Measurements from ENCODE around the gene RPL7A.
"Not testable (repeated sequence)": the region's sequence is repeated elsewhere in the genome, so short reads cannot be mapped to it uniquely, and the experiment has no call there.

Gene RPL7A

DNA sequence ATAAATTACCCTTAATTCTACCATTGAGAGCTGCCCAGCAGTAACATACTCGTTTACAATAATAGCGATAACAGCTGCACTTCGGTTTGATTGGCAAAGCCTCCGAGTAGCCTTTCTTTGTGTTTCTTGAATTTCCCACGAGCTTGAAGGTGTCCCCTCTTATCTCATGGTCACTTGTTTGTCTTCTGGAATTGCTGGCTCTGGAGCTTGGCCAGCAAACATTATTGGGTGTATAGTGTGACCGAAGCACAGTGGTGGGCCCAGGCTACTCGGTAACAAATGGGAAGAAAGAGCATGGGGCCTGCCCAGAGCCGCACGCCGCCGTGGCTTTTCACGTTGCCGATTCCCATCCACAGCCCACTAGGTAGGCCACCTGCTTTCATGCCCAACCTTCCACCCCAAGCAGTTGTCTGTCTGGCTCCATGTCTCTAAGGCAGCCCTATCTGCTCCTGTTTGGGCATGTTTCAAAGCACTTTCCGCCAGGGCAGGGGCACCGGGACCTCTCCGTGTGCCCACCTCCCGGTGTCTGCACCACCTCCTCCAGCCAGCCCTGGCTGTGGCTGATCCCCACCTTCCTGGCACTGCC is 36.8 kb downstream of the RPL7A start:
- FAIRE-seq (no peak), DNase-seq (ENCODE audit: insufficient read length, low spot score) (no peak)

DNA sequence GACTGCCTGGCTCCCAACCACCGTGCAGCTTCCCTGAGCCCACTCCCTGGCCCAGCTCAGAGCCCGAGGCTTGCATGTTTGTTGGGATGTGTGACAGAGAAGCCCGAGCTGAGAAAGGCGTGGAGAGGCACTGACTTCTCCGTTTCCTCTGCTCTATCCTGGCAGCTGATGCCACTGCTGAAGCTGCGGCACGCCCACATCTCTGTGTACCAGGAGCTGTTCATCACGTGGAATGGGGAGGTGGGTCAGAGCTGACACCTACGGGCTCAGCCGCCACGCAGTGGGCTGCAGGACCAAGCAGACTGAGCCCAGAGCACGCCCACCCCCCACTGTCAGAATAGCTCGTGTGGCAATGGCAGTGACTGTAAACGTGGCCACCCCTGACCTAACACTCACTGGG is 37.4 kb downstream of the RPL7A start:
- FAIRE-seq (no peak), DNase-seq (ENCODE audit: insufficient read length, low spot score) (no peak)

DNA sequence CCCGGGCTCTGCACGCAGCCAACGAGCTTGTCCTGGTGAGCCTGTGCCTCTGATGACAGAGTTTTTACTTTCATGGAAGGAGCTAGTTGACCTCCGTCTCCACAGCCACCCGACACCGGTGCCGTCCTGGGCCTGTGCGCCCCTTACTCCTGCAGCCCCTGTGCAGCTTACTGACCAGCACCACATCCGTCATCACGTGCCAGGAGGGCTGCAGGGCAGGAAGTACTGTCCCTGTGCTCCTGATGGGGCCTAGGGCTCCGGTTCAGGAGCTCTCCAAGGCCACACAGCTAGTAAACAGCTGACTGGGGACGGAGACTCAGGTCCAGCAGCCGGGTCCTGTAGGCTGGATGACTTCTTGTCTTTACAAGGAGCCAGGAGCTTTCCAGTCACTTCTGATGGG is 38.3 kb downstream of the RPL7A start:
- DNase-seq (ENCODE audit: insufficient read length, low spot score): no peak

DNA sequence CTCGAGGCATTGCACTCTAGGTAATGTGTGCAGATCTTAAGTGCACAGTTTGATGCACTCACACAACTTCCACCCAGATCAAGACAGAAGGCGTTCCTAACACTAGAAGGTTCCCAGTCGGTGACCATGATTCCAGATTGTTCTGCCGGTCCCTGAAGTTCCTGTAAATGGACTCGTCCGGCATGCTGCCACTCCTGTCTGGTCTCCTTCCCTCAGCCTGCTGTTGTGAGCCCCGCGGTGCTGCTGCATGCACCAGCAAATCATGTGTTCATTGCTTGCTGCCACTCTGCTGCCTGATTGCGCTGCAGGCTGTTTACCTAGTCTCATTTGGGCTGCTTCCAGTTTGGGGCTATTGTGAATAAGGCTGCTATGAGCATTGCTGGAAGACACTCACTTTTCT is 39.7 kb downstream of the RPL7A start:
- FAIRE-seq (no peak), DNase-seq (ENCODE audit: insufficient read length, low spot score) (no peak)

More for the DNA sequence above, 38.3 kb downstream of the RPL7A start:
- no peak for FAIRE-seq

DNA sequence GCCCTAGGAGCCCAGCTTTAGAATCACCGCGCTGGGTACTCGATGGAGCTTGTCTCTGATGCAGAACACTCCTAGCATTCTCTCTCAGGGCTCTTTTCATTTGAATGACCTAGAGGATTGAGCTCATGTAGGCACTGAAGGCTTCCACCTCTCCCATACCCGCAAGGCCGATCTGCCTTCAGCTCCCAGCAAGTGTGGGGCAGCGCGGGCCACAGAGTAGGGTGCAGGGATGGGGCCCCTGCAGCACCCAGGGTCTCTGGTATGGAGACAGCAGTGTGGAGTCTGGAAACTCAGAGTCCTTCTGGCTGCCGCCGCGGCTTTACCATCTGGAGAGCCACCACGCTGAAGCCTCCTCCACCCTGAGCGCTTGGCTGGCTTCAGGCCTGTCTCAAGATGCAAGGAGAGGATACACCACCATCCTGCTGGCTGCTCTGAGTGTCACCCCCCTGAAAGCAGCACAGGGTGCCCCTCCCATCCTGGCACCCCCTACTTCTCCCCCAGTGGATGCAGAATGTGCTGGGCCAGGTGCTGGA is 41.1 kb downstream of the RPL7A start:
- no peak for DNase-seq (ENCODE audit: insufficient read length, low spot score)
- FAIRE-seq: no peak

DNA sequence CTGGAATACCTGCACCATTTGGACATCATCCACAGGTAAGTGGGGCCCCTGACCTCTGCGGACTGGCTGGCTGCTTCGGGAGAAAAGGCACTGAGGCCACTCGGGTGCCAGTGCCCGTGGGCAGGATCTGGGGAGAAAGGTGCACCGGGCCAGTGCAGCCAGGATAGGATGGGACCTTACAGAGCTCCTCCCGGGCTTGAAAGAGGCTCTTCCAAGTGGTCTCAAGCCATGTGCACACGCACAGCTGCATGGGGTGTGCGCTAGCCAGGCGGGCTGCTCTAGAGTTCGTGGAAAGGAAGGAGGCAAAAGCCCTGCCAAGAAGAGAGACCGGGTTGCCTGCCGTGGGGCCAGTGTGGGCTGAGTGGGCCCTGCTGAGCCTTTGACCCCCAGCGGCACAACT is 41.5 kb downstream of the RPL7A start:
- DNase-seq (ENCODE audit: insufficient read length, low spot score) (no peak), FAIRE-seq (no peak)

DNA sequence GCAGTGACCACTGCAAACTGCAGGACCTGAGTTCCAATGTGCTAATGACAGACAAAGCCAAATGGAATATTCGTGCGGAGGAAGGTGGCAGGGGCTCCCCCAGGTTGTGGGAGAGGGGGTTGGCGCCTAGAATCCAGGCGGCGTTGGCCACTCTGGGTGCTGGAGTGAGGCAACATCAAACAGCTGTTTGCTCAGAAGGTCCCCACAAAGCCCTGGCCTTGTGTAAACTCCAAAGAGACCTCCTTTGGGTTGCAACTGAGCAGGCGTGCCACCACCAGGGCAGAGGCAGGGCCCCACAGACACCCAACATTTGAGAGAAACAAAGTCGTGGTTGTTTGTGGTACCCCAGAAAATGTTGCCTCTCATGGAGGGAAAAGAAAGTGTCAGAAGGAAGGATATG is 42.7 kb downstream of the RPL7A start:
- no peak for DNase-seq (ENCODE audit: insufficient read length, low spot score)
- FAIRE-seq: no peak

DNA sequence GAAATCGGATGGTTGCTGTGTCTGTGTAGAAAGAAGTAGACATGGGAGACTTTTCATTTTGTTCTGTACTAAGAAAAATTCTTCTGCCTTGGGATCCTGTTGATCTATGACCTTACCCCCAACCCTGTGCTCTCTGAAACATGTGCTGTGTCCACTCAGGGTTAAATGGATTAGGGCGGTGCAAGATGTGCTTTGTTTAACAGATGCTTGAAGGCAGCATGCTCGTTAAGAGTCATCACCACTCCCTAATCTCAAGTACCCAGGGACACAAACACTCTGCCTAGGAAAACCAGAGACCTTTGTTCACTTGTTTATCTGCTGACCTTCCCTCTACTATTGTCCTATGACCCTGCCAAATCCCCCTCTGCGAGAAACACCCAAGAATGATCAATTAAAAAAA is 43.4 kb downstream of the RPL7A start:
- FAIRE-seq; DNase-seq (ENCODE audit: insufficient read length, low spot score): not testable (repeated sequence)

DNA sequence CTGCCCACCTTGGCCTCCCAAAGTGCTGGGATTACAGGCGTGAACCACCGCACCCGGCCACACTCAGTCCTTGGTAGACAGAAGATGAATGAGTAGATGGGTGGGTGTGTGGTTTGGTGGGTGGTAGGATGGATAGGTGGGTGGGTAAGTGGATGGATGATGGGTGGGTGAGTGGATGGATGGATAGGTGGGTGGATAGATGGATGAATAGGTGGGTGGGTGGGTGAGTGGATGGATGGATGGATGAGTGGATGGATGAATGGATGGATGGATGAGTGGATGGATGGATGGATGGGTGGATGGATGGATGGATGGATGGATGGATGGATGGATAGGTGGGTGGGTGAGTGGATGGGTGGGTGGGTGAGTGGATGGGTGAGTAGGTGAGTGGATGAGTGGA is 44.3 kb downstream of the RPL7A start:
- FAIRE-seq; DNase-seq (ENCODE audit: insufficient read length, low spot score): not testable (repeated sequence)

DNA sequence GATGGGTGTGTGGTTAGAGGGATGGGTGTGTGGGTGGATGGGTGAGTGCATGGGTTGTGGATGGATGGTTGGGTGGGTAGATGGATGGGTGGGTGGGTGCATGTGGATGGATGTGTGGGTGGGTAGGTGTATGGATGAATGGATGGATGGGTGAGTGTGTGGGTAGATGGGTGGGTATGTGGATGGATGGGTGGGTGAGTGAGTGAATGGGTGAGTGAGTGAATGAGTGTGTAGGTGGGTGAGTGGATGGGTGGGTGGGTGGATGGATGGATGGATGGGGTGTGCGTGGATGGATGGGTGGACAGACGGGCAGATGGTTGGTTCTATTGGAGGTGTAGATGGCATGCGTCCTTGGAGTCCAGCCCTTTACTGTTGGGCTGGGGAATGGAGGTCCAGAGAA is 45.4 kb downstream of the RPL7A start:
- FAIRE-seq (no peak), DNase-seq (ENCODE audit: insufficient read length, low spot score) (no peak)

DNA sequence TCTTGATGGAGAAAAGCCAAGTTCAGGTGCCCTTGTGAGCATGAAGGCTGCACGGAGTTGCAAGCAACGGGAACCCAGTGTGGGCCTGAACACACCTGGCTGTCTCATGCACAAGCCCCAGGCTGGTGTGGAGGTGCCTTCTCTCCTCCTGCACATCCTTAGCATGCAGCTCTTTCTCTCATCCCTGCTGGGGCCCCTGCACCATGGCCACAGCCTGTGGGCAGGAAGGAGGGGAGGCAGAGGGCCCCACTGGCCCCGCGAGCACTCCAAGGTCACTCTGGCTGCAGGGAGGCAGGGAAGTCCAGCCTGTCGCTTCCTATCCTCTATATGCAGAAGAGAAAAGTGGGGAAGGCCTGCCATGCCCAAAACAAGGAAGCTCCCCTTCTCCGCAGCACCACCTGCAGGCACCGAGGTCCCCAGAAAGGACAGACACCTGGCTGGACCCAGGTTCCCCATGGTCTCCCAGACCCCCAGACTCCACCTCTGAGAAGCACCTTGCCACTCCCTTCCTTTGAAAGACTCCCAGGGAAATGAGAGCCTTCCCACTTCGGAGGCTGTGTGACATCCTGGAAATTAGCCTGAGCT is 46.8 kb downstream of the RPL7A start:
- DNase-seq (ENCODE audit: insufficient read length, low spot score) (no peak), FAIRE-seq (no peak)

DNA sequence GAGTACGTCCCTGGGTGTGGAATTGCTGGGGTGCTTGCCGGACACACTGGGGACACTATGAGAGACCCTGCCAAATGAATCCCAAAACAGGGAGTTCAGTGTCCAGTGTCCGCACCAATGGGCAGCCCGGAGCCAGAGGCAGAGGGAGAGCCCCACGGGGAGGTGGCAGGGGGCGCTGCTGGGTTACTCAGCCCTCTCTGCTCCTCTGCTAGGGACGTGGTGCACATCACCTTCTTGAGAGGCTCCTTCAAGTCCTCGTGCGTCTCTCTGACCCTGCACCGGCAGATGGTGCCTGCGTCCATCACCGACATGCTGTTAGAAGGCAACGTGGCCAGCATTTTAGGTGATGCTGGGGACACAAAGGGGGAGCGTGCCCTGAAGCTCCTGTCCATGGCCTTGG is 48.9 kb downstream of the RPL7A start:
- DNase-seq (ENCODE audit: insufficient read length, low spot score) (no peak), FAIRE-seq (no peak)

DNA sequence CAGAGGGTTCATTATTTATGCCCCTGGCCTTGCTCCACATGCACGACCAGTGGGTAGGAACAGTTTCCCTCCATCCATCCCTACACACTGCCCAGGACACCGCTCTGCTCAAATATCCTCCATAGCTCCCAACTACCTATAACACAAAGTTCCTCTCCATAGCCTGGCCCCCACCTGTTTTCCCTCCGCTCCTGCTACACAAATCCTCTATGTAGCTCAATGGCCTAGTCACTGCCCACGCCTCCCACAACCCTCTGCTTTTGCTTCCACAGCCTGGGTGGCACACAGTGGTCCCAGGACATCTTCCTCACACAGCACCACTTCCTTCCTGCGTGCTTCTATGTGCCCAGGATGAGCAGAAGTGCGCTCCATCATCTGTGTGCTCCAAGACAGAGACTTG is 49.4 kb downstream of the RPL7A start:
- no peak for DNase-seq (ENCODE audit: insufficient read length, low spot score)
- no peak for FAIRE-seq

DNA sequence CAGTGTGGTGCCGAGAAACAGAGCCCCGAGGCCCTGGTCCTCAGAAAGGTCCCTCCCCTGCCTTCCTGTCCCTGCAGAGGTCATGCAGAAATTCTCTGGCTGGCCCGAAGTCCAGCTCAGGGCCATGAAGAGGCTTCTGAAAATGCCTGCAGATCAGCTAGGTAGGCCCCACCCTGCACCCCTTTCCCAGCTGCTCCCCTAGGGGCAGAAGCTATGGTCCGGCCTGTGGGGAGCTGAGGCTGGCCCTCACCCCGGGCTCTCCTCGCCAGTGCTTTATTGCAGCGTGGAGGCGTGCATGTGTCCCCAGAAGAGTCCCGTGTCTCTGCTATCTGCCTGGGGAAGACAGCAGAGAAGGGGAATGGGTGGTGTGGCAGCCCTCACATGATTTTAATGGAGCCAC is 49.9 kb downstream of the RPL7A start:
- FAIRE-seq (no peak), DNase-seq (ENCODE audit: insufficient read length, low spot score) (no peak)

DNA sequence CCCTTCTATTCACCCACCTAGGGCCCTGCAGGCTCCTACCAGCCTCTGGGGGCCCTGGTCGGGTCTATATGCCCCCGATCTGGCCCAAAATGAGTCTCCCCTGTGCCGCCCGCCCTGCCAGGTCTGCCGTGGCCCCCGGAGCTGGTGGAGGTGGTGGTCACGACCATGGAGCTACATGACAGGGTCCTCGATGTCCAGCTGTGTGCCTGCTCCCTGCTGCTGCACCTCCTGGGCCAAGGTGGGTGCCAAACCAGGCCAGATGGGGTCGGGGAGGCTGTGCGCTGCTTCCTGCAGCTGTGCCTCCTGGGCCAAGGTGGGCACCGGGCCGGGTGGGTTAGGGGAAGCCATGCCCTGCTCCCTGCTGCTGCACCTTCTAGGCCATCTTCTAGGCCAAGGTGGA is 52.3 kb downstream of the RPL7A start:
- no peak for DNase-seq (ENCODE audit: insufficient read length, low spot score)
- no peak for FAIRE-seq

Data from GM19239 (cell line).